Retinal pigment epithelial cell (primary cell): ENCODE measurements around the gene CPAMD8.
"Not testable (repeated sequence)": the region's sequence is repeated elsewhere in the genome, so short reads cannot be mapped to it uniquely, and the experiment has no call there.

Source experiments
- DNase-seq: peaks from one replicate; pipeline ENCODE4 v3.0.0-alpha.2; 2010; ENCODE audit warnings: low read depth
- H3K4me3 ChIP-seq: 2 replicates; pipeline ENCODE4 v1.5.1; 2011; ENCODE audit warnings: mild to moderate bottlenecking, low read length, control low read depth, moderate library complexity
- CTCF ChIP-seq: conservative IDR thresholded peaks from 2 replicates; pipeline ENCODE4 v1.5.1; 2011; ENCODE audit warnings: low read depth, low read length, control low read depth, inconsistent platforms

Gene CPAMD8

GRCh38 chr19:17002455-17002854 is 24.2 kb downstream of the CPAMD8 start:
- DNase-seq = no peak
- no peak for TF ChIP-seq CTCF
- no peak overlapping the region for H3K4me3 ChIP-seq

GRCh38 chr19:17001603-17002183 is 24.9 kb downstream of the CPAMD8 start:
- no peak for TF ChIP-seq CTCF
- H3K4me3 ChIP-seq = no peak overlapping the region
- no peak for DNase-seq

- no peak overlapping the region for H3K4me3 ChIP-seq
- TF ChIP-seq CTCF = no peak
- DNase-seq = no peak
These were observed 27.9 kb downstream of the CPAMD8 start for GRCh38 chr19:16998635-16999194.

- H3K4me3 ChIP-seq, DNase-seq: not testable (repeated sequence)
These were observed 29.6 kb downstream of the CPAMD8 start for GRCh38 chr19:16996838-16997490.

GRCh38 chr19:16988661-16989060 is 37.9 kb downstream of the CPAMD8 start:
- H3K4me3 ChIP-seq = no peak overlapping the region
- TF ChIP-seq CTCF = no peak
- no peak for DNase-seq

- TF ChIP-seq CTCF = no peak
- H3K4me3 ChIP-seq = no peak overlapping the region
- DNase-seq = no peak
These were observed 41.2 kb downstream of the CPAMD8 start for GRCh38 chr19:16985403-16985802.

- H3K4me3 ChIP-seq, DNase-seq: not testable (repeated sequence)
These were observed 44.0 kb downstream of the CPAMD8 start for GRCh38 chr19:16982586-16982985.
